GM18870 (cell line): Measurements from ENCODE around the gene ITPKB.
"Not testable (repeated sequence)": the region's sequence is repeated elsewhere in the genome, so short reads cannot be mapped to it uniquely, and the experiment has no call there.

Source experiments
- ATAC-seq: cut with Tn5 transposase; IDR thresholded peaks from one replicate; pipeline ENCODE4 v1.9.1; 2021; ENCODE audit warnings: moderate library complexity; ENCODE audit not compliant: unreplicated experiment

Gene ITPKB

GRCh38 chr1:226738995-226739695, at the start of gene ITPKB:
Gene ITPKB, minus strand, starts transcription at chr1:226739282. Its CDS starts 1,824 bp downstream, at chr1:226737458.
- no peak for ATAC-seq

GRCh38 chr1:226787638-226788037, 48.6 kb upstream of the ITPKB start:
- no peak for ATAC-seq

- no peak for ATAC-seq
These were observed 48.0 kb upstream of the ITPKB start for GRCh38 chr1:226787071-226787470.

GRCh38 chr1:226786550-226786949, 47.5 kb upstream of the ITPKB start:
- peak; percentile 87 for ATAC-seq

GRCh38 chr1:226785805-226786204, 46.7 kb upstream of the ITPKB start:
- ATAC-seq, result no peak

- ATAC-seq, result no peak
These were observed 45.3 kb upstream of the ITPKB start for GRCh38 chr1:226784081-226785049.

- no peak for ATAC-seq
These were observed 43.9 kb upstream of the ITPKB start for GRCh38 chr1:226782845-226783601.

GRCh38 chr1:226781937-226782609, 43.0 kb upstream of the ITPKB start:
- no peak for ATAC-seq

- ATAC-seq, result no peak
These were observed 40.5 kb upstream of the ITPKB start for GRCh38 chr1:226779561-226779960.

GRCh38 chr1:226778657-226779058, 39.6 kb upstream of the ITPKB start:
- no peak for ATAC-seq

- ATAC-seq, result no peak
These were observed 37.9 kb upstream of the ITPKB start for GRCh38 chr1:226776975-226777374.

- ATAC-seq, result no peak
These were observed 37.0 kb upstream of the ITPKB start for GRCh38 chr1:226776066-226776465.

- no peak for ATAC-seq
These were observed 33.5 kb upstream of the ITPKB start for GRCh38 chr1:226772446-226773139.

GRCh38 chr1:226767170-226767569, 28.1 kb upstream of the ITPKB start:
- ATAC-seq, result not testable (repeated sequence)

- ATAC-seq, result no peak
These were observed 27.5 kb upstream of the ITPKB start for GRCh38 chr1:226766565-226766964.

GRCh38 chr1:226764533-226764932, 25.5 kb upstream of the ITPKB start:
- ATAC-seq, result peak; percentile 69

GRCh38 chr1:226763905-226764264, 24.8 kb upstream of the ITPKB start:
- ATAC-seq, result no peak

- no peak for ATAC-seq
These were observed 24.2 kb upstream of the ITPKB start for GRCh38 chr1:226762988-226763904.

- no peak for ATAC-seq
These were observed 23.0 kb upstream of the ITPKB start for GRCh38 chr1:226762055-226762454.
